Peyer's patch (tissue), 4 donors: Measurements from ENCODE around the gene B3GNT3. TPM values are rescaled to one million over a fixed set of nuclear protein-coding genes. Genes with fewer than 3 reads are reported as not detected.

Experiments
- DNase-seq, 3 donors: peaks; one replicate each; pipeline ENCODE4 v3.0.0-alpha.2; 2017 to 2019
- H3K27ac ChIP-seq, 4 donors: fragments of 200-600 bp; sonication (generic); one replicate each; pipeline ENCODE4 v1.5.1; 2016 to 2019
- H3K27me3 ChIP-seq, 2 donors: fragments of 200-600 bp; sonication (generic); one replicate each; pipeline ENCODE4 v1.5.1; 2019
- H3K36me3 ChIP-seq, 3 donors: fragments of 200-600 bp; sonication (generic); one replicate each; pipeline ENCODE4 v1.5.1; 2016 to 2019
- H3K4me1 ChIP-seq, 4 donors: fragments of 200-600 bp; sonication (generic); one replicate each; pipeline ENCODE4 v1.5.1; 2016 to 2019
- H3K4me3 ChIP-seq, 4 donors: fragments of 200-600 bp; sonication (generic); 1 replicate in 3 of 4; 2 replicates in 1 of 4; pipeline ENCODE4 v1.5.1; 2016 to 2019; ENCODE audit warnings: mild to moderate bottlenecking in 1 of 4
- H3K9me3 ChIP-seq, 4 donors: fragments of 200-600 bp; sonication (generic); one replicate each; pipeline ENCODE4 v1.5.1; 2016 to 2019; ENCODE audit warnings: mild to moderate bottlenecking in 1 of 4
- CTCF ChIP-seq, 6 experiments: fragments of 450-650 bp in 4 of 6; fragments of 200-600 bp in 2 of 6; sonication (generic) in 1 of 6; IDR thresholded peaks; one replicate each; pipeline ENCODE4 v1.5.1; 2017 to 2019; ENCODE audit warnings: antibody characterized with exemption in 6 of 6, mild to moderate bottlenecking in 3 of 6, moderate library complexity in 1 of 6
- POLR2A ChIP-seq, 2 donors: fragments of 450-650 bp; IDR thresholded peaks; one replicate each; pipeline ENCODE4 v1.5.1; 2017; ENCODE audit warnings: antibody characterized with exemption in 2 of 2, mild to moderate bottlenecking in 2 of 2, moderate library complexity in 2 of 2
- small RNA-seq, 2 donors: library from RNA; depleted of rRNA; stranded (forward); fragments of <200 nt; gene quantifications; one replicate each; pipeline ENCODE3, GENCODE V24; 2016
- total RNA-seq, 4 donors: library from RNA; depleted of rRNA; stranded (reverse); fragments of >200 nt; gene quantifications; one replicate each; pipeline ENCODE4 v1.1.0, GENCODE V29; 2016

B3GNT3 gene
- total RNA-seq, 4 donors from 2014 or later: 13.2 to 154 (median 127) TPM

GRCh38 chr19:17862711-17863519 is 68.0 kb downstream of the B3GNT3 start:
- no peaks in the 10 kb centered on the region for H3K9me3 ChIP-seq
- peaks cover 0 to 36% (median 0%) of the 10 kb centered on the region in 3 donors for H3K36me3 ChIP-seq
- H3K4me3 ChIP-seq: no peak overlapping the region
- H3K4me1 ChIP-seq: peaks cover 0 to 31% (median 14%) of the 10 kb centered on the region in 4 donors
- no peaks in the 10 kb centered on the region for H3K27me3 ChIP-seq
- peak in 2 of 3 donors; percentile 34 to 64 for DNase-seq
- TF ChIP-seq POLR2A (IDR thresholded peaks at IDR 0.05): no peak
- TF ChIP-seq CTCF (IDR thresholded peaks at IDR 0.05): no peak
- H3K27ac ChIP-seq: peak overlapping the region in 1 of 4 donors; percentile 25

Small RNA genes lying within 50 kb of the gene (small RNA-seq; reads per million reads assigned to genes)
- gene SNORA68: 0 reads per million in 2 donors

Other genes with a start within 250 kb of the B3GNT3 start
- 10 to 100 TPM; 24.7 to 79.2 (median 48.9) TPM for gene COLGALT1, start 239.5 kb upstream of the B3GNT3 start, total RNA-seq
- under 1 TPM; 0.38 to 0.83 (median 0.62) TPM for gene UNC13A, start 106.8 kb upstream of the B3GNT3 start, total RNA-seq
- 10 to 100 TPM; 23.9 to 71.8 (median 48.7) TPM for gene MAP1S, start 75.7 kb upstream of the B3GNT3 start, total RNA-seq
- 10 to 100 TPM in 1 of 4 donors, 1 to 10 TPM in 3; 2.3 to 41.3 (median 5.3) TPM for gene FCHO1, start 43.7 kb upstream of the B3GNT3 start, total RNA-seq
- not detected for gene INSL3, start 26.4 kb downstream of the B3GNT3 start, total RNA-seq
- 10 to 100 TPM in 1 of 4 donors, 1 to 10 TPM in 3; 4.0 to 32.2 (median 5.4) TPM for gene JAK3, start 52.8 kb downstream of the B3GNT3 start, total RNA-seq
- gene RPL18A, start 64.8 kb downstream of the B3GNT3 start, total RNA-seq: 100 to 1,000 TPM; 456 to 824 (median 599) TPM
- not detected for gene SLC5A5, start 76.8 kb downstream of the B3GNT3 start, total RNA-seq
- gene CCDC124, start 137.9 kb downstream of the B3GNT3 start, total RNA-seq: 10 to 100 TPM; 18.9 to 33.0 (median 24.4) TPM
- gene KCNN1, start 172.0 kb downstream of the B3GNT3 start, total RNA-seq: not detected
- 10 to 100 TPM; 26.8 to 94.9 (median 29.4) TPM for gene ARRDC2, start 213.0 kb downstream of the B3GNT3 start, total RNA-seq